GM08714 (cell line): ENCODE results near the gene LINGO4.

Source experiments
- H3K4me3 ChIP-seq: fragments of 200-500 bp; sonication (Bioruptor generic); 2 replicates; pipeline ENCODE4 v1.5.1; 2014; ENCODE audit warnings: mild to moderate bottlenecking, low read length, inconsistent platforms
- ZNF274 ChIP-seq: IDR thresholded peaks from 2 replicates; pipeline ENCODE4 v1.6.1; 2012; ENCODE audit warnings: mild to moderate bottlenecking, low read depth, low read length

The LINGO4 gene

DNA sequence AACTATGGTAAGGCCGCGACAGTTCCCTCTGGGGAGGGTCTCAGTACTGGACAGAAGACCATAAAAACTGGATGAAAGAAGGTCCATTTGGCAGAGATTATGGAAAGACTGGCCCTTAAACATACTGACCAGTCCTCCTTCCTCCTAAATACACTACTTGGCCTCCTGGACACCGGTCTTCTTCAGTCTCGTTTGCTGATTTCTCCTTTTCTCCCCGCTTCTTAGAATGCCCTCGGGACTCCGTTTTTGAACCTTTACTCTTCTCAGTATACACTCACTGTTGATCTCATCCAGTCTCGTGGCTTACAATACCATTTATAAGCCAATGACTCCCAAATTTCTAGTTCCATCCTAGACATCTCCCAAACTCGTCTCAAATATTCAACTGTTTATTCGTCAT, 41.2 kb downstream of the LINGO4 start:
- no peak for TF ChIP-seq ZNF274
- peak overlapping the region; percentile 94 for H3K4me3 ChIP-seq

GRCh38 chr1:151762941-151763921, 42.0 kb downstream of the LINGO4 start, which contains the start of gene MRPL9:
Gene MRPL9, minus strand, starts transcription at chr1:151763496. Its CDS starts 17 bp downstream, at chr1:151763479.
- H3K4me3 ChIP-seq = peak within 1 kb of the TSS; percentile 94

DNA sequence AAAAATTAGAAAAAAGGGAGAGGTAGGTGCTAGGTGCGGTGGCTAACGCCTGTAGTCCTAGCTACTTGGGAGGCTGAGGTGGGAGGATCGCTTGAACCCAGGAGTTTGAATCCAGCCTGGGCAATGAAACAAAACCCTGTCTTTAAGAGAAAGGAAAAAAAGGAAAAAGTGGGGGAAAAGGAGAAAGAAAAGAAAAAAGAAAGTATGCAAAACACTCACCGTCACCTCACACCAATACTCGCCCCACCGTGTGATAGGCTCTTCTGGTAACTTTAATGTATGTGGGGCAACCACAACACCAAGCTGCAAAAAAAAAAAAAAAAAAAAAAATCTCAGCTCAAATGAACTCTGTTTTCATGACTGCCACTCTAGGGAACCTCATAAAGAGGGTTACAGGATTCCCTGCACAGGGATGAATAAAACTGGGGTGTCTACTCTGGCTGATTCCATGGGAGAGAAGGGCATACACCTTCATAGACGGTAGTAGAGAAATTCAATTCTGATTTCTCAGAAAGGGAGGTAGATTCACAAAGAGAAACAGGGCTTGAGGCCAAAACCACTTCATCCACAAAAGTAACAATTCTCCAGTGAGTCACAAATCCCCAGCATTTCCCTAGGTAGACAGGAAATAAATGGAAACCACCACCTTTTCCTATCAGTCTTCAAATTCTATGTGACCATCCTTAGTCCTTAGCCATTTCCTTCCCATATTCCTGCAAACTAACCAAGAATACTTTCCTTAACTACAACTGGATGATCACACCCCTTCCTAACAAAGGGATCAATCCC, 44.4 kb downstream of the LINGO4 start:
- no peak overlapping the region for H3K4me3 ChIP-seq
- TF ChIP-seq ZNF274 = no peak

More at GRCh38 chr1:151762941-151763921, 42.0 kb downstream of the LINGO4 start, which contains the start of gene MRPL9:
- no peak for TF ChIP-seq ZNF274

- no peak for TF ChIP-seq ZNF274
- no peak overlapping the region for H3K4me3 ChIP-seq
Observed at GRCh38 chr1:151759241-151759640, 46.0 kb downstream of the LINGO4 start.

GRCh38 chr1:151756291-151756690, 48.9 kb downstream of the LINGO4 start:
- TF ChIP-seq ZNF274 = no peak
- H3K4me3 ChIP-seq = no peak overlapping the region
